Liver (tissue), 3 donors: ENCODE data around the gene MYOM1.

Source experiments
- ATF3 ChIP-seq: IDR thresholded peaks from 2 replicates; pipeline ENCODE4 v1.6.1; 2016; ENCODE audit warnings: antibody characterized with exemption
- EGR1 ChIP-seq, 2 donors: IDR thresholded peaks; 2 replicates each; pipeline ENCODE4 v1.6.1; 2016 to 2018; ENCODE audit warnings: antibody characterized with exemption in 2 of 2, low read depth in 2 of 2
- FOXA1 ChIP-seq: IDR thresholded peaks from 2 replicates; pipeline ENCODE4 v1.6.1; 2016; ENCODE audit warnings: antibody characterized with exemption
- GABPA ChIP-seq, 2 donors: IDR thresholded peaks in 1 of 2; conservative IDR thresholded peaks in 1 of 2; 2 replicates each; pipeline ENCODE4 v1.6.1; 2016; ENCODE audit warnings: antibody characterized with exemption in 2 of 2, mild to moderate bottlenecking in 1 of 2, moderate library complexity in 1 of 2
- HNF4G ChIP-seq: IDR thresholded peaks from 2 replicates; pipeline ENCODE4 v1.6.1; 2016; ENCODE audit warnings: antibody characterized with exemption
- JUND ChIP-seq, 2 donors: IDR thresholded peaks; 2 replicates each; pipeline ENCODE4 v1.6.1; 2016; ENCODE audit warnings: antibody characterized with exemption in 2 of 2
- MAX ChIP-seq: IDR thresholded peaks from 2 replicates; pipeline ENCODE4 v1.6.1; 2016; ENCODE audit warnings: antibody characterized with exemption
- RXRA ChIP-seq, 2 donors: IDR thresholded peaks; 2 replicates each; pipeline ENCODE4 v1.6.1; 2017 to 2018; ENCODE audit warnings: antibody characterized with exemption in 2 of 2, mild to moderate bottlenecking in 1 of 2
- SP1 ChIP-seq: IDR thresholded peaks from 2 replicates; pipeline ENCODE4 v1.6.1; 2018; ENCODE audit warnings: antibody characterized with exemption, mild to moderate bottlenecking
- TAF1 ChIP-seq: conservative IDR thresholded peaks from 2 replicates; pipeline ENCODE4 v1.6.1; 2016; ENCODE audit warnings: antibody characterized with exemption, mild to moderate bottlenecking
- YY1 ChIP-seq: IDR thresholded peaks from 2 replicates; pipeline ENCODE4 v1.6.1; 2016; ENCODE audit warnings: antibody characterized with exemption, mild to moderate bottlenecking
- TF ChIP-seq, protein P1 (sequence below): fragments of 150-350 bp; IDR thresholded peaks from 2 replicates; pipeline ENCODE4 v1.5.1; 2017; ENCODE audit warnings: improper control_type of control experiment, low read depth, low read length; ENCODE audit not compliant: missing input control
- donor health status: healthy.
- donor health status: healthy.

DNA sequence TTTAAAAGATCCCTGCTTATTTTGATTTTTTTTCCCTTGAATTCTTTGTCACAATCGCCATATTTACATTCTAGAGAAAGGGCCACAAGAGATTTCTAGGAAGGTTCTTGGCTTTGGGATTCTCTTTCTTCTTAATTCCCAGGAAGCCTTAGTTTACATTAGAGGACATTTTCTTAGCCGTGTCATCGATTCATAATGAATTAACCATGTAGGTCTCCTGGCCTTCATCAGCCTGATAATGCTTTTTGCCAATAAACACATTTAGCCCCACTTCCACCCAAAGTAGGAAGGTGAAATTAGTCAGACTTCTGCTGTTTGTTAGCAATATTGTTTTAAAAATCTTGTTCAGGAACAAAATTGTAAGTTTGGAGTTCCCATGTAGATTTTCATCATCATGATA, 135.6 kb downstream of the MYOM1 start:
- TF ChIP-seq JUND (IDR thresholded peaks at IDR 0.05) (no peak), TAF1 (no peak), MAX (no peak), YY1 (no peak), HNF4G (no peak), GABPA (IDR thresholded peaks at IDR 0.05 in 1 of 2, conservative IDR thresholded peaks at IDR 0.05 in 1 of 2) (no peak), FOXA1 (no peak), ATF3 (no peak), SP1 (no peak), RXRA (IDR thresholded peaks at IDR 0.05) (no peak), EGR1 (IDR thresholded peaks at IDR 0.05; ENCODE audit: low read depth in 2 of 2) (no peak)
- TF ChIP-seq, protein P1, sequence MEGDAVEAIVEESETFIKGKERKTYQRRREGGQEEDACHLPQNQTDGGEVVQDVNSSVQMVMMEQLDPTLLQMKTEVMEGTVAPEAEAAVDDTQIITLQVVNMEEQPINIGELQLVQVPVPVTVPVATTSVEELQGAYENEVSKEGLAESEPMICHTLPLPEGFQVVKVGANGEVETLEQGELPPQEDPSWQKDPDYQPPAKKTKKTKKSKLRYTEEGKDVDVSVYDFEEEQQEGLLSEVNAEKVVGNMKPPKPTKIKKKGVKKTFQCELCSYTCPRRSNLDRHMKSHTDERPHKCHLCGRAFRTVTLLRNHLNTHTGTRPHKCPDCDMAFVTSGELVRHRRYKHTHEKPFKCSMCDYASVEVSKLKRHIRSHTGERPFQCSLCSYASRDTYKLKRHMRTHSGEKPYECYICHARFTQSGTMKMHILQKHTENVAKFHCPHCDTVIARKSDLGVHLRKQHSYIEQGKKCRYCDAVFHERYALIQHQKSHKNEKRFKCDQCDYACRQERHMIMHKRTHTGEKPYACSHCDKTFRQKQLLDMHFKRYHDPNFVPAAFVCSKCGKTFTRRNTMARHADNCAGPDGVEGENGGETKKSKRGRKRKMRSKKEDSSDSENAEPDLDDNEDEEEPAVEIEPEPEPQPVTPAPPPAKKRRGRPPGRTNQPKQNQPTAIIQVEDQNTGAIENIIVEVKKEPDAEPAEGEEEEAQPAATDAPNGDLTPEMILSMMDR = no peak
